ENCODE measurements around the gene FNDC3B.

Gene FNDC3B

GRCh38 chr3:172066880-172067796, 27.8 kb downstream of the FNDC3B start:
- no peaks in the 10 kb centered on the region for H3K36me3 ChIP-seq (ENCODE audit: insufficient read depth, low read length)
- H3K9me3 ChIP-seq (ENCODE audit: control insufficient read depth, insufficient read depth, low read length) = 0 out of 2 replicates have a peak, but pooled peaks cover 3% of the 10 kb centered on the region
- no peak overlapping the region for H3K9ac ChIP-seq (ENCODE audit: low read depth, low read length)
- peaks cover 14% of the 10 kb centered on the region for H3K4me1 ChIP-seq (ENCODE audit: insufficient read depth, low read length)

GRCh38 chr3:172067837-172068440, 28.6 kb downstream of the FNDC3B start:
- peaks cover 17% of the 10 kb centered on the region for H3K4me1 ChIP-seq (ENCODE audit: insufficient read depth, low read length)
- H3K9me3 ChIP-seq (ENCODE audit: control insufficient read depth, insufficient read depth, low read length) = 0 out of 2 replicates have a peak, but pooled peaks cover 3% of the 10 kb centered on the region
- H3K9ac ChIP-seq (ENCODE audit: low read depth, low read length) = no peak overlapping the region
- no peaks in the 10 kb centered on the region for H3K36me3 ChIP-seq (ENCODE audit: insufficient read depth, low read length)

DNA sequence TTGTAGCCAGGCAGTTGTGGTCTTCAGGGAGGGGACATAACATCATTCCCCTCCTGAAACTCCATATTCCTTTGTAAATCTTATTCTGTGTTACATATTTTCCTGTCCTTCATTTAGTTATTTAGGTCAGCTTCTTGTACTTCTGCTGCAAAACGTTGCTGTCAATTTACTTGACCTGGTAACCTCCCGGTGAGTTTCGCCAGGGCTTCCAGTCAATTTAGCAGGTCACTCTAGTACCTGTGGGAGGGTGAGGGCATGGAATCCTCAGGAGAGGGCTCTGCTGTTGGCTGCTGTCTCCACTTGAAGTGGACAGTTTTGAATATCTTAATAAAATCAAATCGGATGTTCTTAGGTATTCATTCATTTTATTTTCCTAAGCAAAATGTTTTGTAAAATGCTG, 29.6 kb downstream of the FNDC3B start:
- H3K36me3 ChIP-seq (ENCODE audit: insufficient read depth, low read length) = no peaks in the 10 kb centered on the region
- no peaks in the 10 kb centered on the region for H3K9me3 ChIP-seq (ENCODE audit: control insufficient read depth, insufficient read depth, low read length)
- peaks cover 17% of the 10 kb centered on the region for H3K4me1 ChIP-seq (ENCODE audit: insufficient read depth, low read length)
- H3K9ac ChIP-seq (ENCODE audit: low read depth, low read length) = no peak overlapping the region

DNA sequence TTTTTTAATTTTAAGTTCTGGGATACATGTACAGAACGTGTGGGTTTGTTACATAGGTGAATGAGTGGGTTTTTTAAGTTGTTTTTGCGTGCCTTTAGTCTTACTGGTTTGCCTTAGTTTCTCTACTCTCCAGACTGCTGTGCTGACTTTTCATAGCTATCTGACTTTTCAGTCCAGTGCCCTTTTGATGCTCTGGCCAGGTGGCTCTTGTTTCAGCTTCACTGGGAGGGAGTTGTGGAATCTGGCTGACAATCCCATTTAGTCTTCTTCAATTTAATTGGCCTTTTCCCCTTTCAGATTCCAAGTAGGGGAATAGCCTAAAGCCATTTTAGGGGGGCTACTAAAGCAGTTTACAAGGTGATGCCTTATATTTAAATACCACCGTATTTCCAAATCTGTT, 30.1 kb downstream of the FNDC3B start:
- Histone ChIP-seq H3K9me3 (ENCODE audit: control insufficient read depth, insufficient read depth, low read length) (no peaks in the 10 kb centered on the region), H3K36me3 (ENCODE audit: insufficient read depth, low read length) (no peaks in the 10 kb centered on the region), H3K4me1 (ENCODE audit: insufficient read depth, low read length) (peaks cover 17% of the 10 kb centered on the region), H3K9ac (ENCODE audit: low read depth, low read length) (no peak overlapping the region)

DNA sequence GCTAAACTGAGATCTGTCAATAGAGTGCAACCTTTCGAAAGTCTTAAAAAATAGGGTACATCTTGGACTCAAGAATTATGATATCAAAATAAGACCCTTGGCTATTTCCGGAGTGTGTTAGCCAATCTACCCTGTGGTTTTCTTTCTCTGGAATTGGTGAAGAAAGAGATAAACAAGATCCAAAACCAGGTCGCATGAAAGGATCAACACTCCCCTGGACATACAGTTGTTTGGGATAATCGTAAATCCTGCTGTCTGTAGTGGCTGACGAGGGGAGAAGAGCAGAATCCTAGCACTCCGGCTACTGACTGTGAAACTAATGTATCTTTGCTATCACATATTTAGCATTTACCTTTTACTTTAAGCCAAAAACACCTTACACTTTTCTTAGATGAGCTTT, 30.9 kb downstream of the FNDC3B start:
- Histone ChIP-seq H3K9ac (ENCODE audit: low read depth, low read length) (no peak overlapping the region), H3K9me3 (ENCODE audit: control insufficient read depth, insufficient read depth, low read length) (no peaks in the 10 kb centered on the region), H3K36me3 (ENCODE audit: insufficient read depth, low read length) (no peaks in the 10 kb centered on the region), H3K4me1 (ENCODE audit: insufficient read depth, low read length) (peaks cover 16% of the 10 kb centered on the region)

DNA sequence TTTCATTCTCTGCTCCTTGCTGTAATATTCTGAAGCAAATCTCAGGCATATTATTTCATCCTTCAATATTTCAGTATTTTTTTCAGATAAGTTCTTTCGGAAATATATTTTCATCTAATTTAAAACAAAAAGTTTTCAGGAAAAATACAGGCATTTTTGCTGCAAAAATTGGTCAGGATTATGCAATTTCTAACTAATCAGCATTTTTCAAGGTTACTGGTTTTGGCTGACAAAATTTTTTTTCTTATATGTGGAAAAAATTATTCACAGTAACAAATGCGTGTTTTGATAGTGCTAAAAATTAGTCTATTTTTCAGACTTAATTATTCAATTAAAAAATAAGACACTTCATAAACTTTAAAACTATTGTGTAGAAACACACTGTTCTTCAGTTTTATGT, 31.4 kb downstream of the FNDC3B start:
- Histone ChIP-seq H3K36me3 (ENCODE audit: insufficient read depth, low read length) (no peaks in the 10 kb centered on the region), H3K4me1 (ENCODE audit: insufficient read depth, low read length) (peaks cover 11% of the 10 kb centered on the region), H3K9ac (ENCODE audit: low read depth, low read length) (no peak overlapping the region), H3K9me3 (ENCODE audit: control insufficient read depth, insufficient read depth, low read length) (no peaks in the 10 kb centered on the region)

DNA sequence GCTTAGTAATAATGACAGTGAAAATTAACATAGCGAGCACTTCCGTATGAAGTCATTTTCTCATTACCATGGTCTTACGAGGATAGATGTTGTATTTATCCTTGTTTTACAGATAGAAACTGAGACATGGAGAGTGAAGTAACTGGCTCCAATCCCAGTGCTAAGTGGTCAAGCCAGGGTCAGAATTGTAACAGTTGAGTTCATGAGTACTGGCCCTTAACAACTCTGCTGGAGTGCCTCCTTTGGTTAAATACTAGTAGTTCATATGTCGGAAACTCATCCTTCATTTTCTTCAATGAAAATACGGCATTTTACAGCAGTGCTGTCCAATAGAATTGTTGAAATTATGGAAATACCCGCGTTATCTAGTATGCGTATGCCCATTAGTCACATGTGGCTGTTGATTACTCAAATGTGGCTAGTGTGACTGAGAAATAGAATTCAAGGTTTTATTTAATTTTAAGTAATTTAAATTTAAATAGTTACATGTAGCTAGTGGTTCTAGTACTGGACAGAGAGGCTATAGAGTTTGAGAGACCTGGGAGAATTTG, 32.5 kb downstream of the FNDC3B start:
- Histone ChIP-seq H3K4me1 (ENCODE audit: insufficient read depth, low read length) (peaks cover 6% of the 10 kb centered on the region), H3K36me3 (ENCODE audit: insufficient read depth, low read length) (no peaks in the 10 kb centered on the region), H3K9me3 (ENCODE audit: control insufficient read depth, insufficient read depth, low read length) (no peaks in the 10 kb centered on the region), H3K9ac (ENCODE audit: low read depth, low read length) (no peak overlapping the region)

DNA sequence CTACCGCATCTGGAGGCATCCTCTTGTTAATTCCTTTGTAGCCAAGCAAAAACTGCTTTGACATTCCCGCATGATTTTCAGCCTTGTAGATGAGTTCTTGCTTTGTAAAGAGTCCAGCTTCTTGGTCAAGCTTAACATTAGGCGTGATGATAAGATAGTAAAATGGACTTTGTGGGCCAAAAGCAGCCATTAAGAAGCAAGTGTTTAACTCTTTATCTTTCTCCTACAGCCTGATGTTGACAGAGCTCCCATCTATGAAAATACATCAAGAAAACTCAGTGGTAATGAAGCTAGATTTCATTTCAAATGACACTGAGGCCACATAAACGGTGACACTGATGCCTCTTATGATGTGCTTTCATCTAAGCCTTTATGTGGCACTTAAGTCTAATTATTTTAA, 33.2 kb downstream of the FNDC3B start:
- Histone ChIP-seq H3K9me3 (ENCODE audit: control insufficient read depth, insufficient read depth, low read length) (no peaks in the 10 kb centered on the region), H3K4me1 (ENCODE audit: insufficient read depth, low read length) (peaks cover 6% of the 10 kb centered on the region; the same call in 1 of the 2 replicates), H3K9ac (ENCODE audit: low read depth, low read length) (no peak overlapping the region), H3K36me3 (ENCODE audit: insufficient read depth, low read length) (no peaks in the 10 kb centered on the region)

DNA sequence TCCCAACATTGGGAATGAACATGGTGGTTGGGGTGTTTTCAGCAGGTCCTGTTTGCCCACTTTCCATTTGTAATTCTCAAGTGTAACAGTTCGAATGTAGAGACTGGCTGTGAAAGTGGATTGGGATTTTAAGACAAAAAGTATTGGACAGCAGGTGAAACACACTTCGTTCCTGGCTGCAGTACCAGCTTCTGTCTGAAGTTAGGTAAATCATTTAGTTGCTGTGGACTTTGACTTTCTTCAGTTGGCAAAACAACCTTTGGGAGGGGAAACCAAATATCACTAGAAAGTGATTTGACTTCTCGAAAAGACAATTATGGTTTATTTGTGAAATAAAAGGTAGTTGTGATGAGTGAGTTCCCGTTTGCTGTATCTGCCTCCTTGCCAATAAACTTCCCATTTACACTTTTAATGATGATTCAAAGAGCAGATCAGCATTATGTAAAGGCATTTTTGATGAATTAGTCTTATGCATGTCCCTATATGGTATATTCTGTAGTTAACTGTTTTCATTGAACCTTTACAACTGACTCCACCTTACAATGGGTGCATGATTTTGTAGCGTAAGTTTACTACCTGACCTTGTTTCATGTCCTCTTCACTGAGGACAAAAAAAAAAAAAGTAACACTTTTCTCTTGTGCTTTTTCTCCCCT, 34.0 kb downstream of the FNDC3B start:
- H3K9ac ChIP-seq (ENCODE audit: low read depth, low read length) = no peak overlapping the region
- peaks cover 8% of the 10 kb centered on the region; the same call in 1 of the 2 replicates for H3K4me1 ChIP-seq (ENCODE audit: insufficient read depth, low read length)
- no peaks in the 10 kb centered on the region for H3K36me3 ChIP-seq (ENCODE audit: insufficient read depth, low read length)
- no peaks in the 10 kb centered on the region for H3K9me3 ChIP-seq (ENCODE audit: control insufficient read depth, insufficient read depth, low read length)

GRCh38 chr3:172074032-172074431, 34.7 kb downstream of the FNDC3B start:
- Histone ChIP-seq H3K4me1 (ENCODE audit: insufficient read depth, low read length) (peaks cover 9% of the 10 kb centered on the region; the same call in 1 of the 2 replicates), H3K9ac (ENCODE audit: low read depth, low read length) (no peak overlapping the region), H3K9me3 (ENCODE audit: control insufficient read depth, insufficient read depth, low read length) (no peaks in the 10 kb centered on the region), H3K36me3 (ENCODE audit: insufficient read depth, low read length) (no peaks in the 10 kb centered on the region)

DNA sequence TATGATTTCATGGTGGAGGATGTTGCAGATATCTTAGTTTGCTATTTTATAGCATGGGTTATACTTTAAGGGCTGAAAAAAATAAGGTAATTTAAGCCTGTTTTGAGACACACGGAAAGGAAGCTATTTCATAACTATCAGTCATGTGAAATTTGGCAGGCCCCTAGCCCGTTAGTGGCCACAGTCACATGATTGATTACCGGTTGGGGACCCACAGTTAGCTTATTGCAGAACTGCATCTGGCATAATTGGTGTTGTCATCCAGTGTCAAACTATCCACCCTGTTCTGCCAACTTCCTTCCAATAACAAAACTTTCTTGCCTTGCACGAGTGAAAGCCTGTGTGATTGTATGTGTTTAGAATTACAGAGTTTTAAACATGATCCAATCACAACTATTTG, 35.2 kb downstream of the FNDC3B start:
- peaks cover 9% of the 10 kb centered on the region; the same call in 1 of the 2 replicates for H3K4me1 ChIP-seq (ENCODE audit: insufficient read depth, low read length)
- H3K36me3 ChIP-seq (ENCODE audit: insufficient read depth, low read length) = no peaks in the 10 kb centered on the region
- no peaks in the 10 kb centered on the region for H3K9me3 ChIP-seq (ENCODE audit: control insufficient read depth, insufficient read depth, low read length)
- no peak overlapping the region for H3K9ac ChIP-seq (ENCODE audit: low read depth, low read length)

DNA sequence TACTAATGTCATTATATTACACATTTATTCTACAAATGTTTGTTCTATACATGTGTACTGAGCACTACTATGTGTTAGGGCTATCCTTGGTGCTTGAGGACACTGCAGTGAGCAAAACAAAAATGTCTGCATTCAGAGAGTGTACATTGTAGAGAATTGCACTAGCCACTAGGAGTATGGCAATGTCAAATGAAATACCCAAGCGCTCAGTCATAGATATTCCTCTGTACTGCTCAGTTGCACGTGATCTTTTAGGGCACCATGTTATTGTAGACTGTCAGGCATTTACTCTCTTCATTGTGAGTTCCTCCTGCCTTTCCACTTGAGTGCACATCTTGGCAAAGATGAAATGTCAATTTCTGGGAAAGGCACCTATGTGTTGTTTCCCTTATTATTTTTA, 36.8 kb downstream of the FNDC3B start:
- Histone ChIP-seq H3K36me3 (ENCODE audit: insufficient read depth, low read length) (no peaks in the 10 kb centered on the region), H3K9me3 (ENCODE audit: control insufficient read depth, insufficient read depth, low read length) (no peaks in the 10 kb centered on the region), H3K9ac (ENCODE audit: low read depth, low read length) (no peak overlapping the region), H3K4me1 (ENCODE audit: insufficient read depth, low read length) (peaks cover 9% of the 10 kb centered on the region; the same call in 1 of the 2 replicates)

- 0 out of 2 replicates have a peak, but pooled peaks cover under 1% of the 10 kb centered on the region for H3K9me3 ChIP-seq (ENCODE audit: control insufficient read depth, insufficient read depth, low read length)
- peaks cover 6% of the 10 kb centered on the region; the same call in 1 of the 2 replicates for H3K4me1 ChIP-seq (ENCODE audit: insufficient read depth, low read length)
- H3K9ac ChIP-seq (ENCODE audit: low read depth, low read length) = no peak overlapping the region
- no peaks in the 10 kb centered on the region for H3K36me3 ChIP-seq (ENCODE audit: insufficient read depth, low read length)
Observed at GRCh38 chr3:172077197-172077757, 37.9 kb downstream of the FNDC3B start.

DNA sequence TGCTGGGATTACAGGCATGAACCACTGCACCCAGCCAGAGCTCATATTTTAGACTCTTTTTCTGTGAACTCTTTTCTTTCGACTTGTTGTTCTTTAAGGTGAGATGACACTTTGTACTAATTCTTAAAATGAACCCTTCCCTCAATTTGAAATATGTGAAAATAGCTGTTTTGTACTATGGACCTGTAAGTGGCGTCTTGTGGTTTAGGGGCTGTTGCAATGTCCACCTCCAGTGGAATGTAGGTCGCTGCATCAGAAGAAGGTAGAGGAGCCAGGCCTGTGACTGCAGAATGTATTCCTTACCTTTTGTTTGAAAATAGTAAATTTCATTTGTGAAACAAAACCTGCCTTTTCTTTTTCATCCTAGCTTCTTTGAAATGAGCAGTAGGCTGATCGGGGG, 38.9 kb downstream of the FNDC3B start:
- peaks cover 3% of the 10 kb centered on the region; the same call in 1 of the 2 replicates for H3K4me1 ChIP-seq (ENCODE audit: insufficient read depth, low read length)
- no peak overlapping the region for H3K9ac ChIP-seq (ENCODE audit: low read depth, low read length)
- no peaks in the 10 kb centered on the region for H3K36me3 ChIP-seq (ENCODE audit: insufficient read depth, low read length)
- 0 out of 2 replicates have a peak, but pooled peaks cover 3% of the 10 kb centered on the region for H3K9me3 ChIP-seq (ENCODE audit: control insufficient read depth, insufficient read depth, low read length)
